SK-N-MC (cell line): ENCODE results near the gene DAD1.

Experiments used
- DNase-seq: peaks from one replicate; pipeline ENCODE4 v3.0.0-alpha.2; 2011; ENCODE audit warnings: low read depth, low spot score
- H3K27ac ChIP-seq: fragments of 200-600 bp; sonication (generic); 2 replicates; pipeline ENCODE4 v1.5.1; 2016; ENCODE audit warnings: mixed run types
- H3K36me3 ChIP-seq: fragments of 200-600 bp; sonication (generic); 2 replicates; pipeline ENCODE4 v1.6.1; 2017; ENCODE audit warnings: antibody characterized with exemption, low read length, mixed read lengths; ENCODE audit not compliant: insufficient read depth
- H3K4me3 ChIP-seq: fragments of 200-600 bp; sonication (generic); 2 replicates; pipeline ENCODE4 v1.5.1; 2016
- H3K9ac ChIP-seq: fragments of 200-600 bp; sonication (generic); 2 replicates; pipeline ENCODE4 v1.8.0; 2017; ENCODE audit warnings: mixed run types, mixed read lengths; ENCODE audit not compliant: insufficient read length
- H3K9me3 ChIP-seq: fragments of 200-600 bp; sonication (generic); 2 replicates; pipeline ENCODE4 v1.6.1; 2017; ENCODE audit warnings: low read depth, mild to moderate bottlenecking, antibody characterized with exemption, low read length, moderate library complexity, mixed read lengths
- EZH2 ChIP-seq: fragments of 200-600 bp; sonication (generic); IDR thresholded peaks from one replicate; pipeline ENCODE4 v1.6.1; 2017; ENCODE audit warnings: antibody characterized with exemption
- FOXP2 ChIP-seq: optimal IDR thresholded peaks from 2 replicates; pipeline ENCODE3; 2011; ENCODE audit warnings: mild to moderate bottlenecking, moderate library complexity; ENCODE audit not compliant: insufficient read depth; ENCODE audit errors: extremely low read length, control extremely low read depth
- POLR2AphosphoS5 ChIP-seq: IDR thresholded peaks from 2 replicates; pipeline ENCODE4 v1.6.1; 2012; ENCODE audit warnings: mild to moderate bottlenecking, low read depth, low read length, borderline replicate concordance

The DAD1 gene

DNA sequence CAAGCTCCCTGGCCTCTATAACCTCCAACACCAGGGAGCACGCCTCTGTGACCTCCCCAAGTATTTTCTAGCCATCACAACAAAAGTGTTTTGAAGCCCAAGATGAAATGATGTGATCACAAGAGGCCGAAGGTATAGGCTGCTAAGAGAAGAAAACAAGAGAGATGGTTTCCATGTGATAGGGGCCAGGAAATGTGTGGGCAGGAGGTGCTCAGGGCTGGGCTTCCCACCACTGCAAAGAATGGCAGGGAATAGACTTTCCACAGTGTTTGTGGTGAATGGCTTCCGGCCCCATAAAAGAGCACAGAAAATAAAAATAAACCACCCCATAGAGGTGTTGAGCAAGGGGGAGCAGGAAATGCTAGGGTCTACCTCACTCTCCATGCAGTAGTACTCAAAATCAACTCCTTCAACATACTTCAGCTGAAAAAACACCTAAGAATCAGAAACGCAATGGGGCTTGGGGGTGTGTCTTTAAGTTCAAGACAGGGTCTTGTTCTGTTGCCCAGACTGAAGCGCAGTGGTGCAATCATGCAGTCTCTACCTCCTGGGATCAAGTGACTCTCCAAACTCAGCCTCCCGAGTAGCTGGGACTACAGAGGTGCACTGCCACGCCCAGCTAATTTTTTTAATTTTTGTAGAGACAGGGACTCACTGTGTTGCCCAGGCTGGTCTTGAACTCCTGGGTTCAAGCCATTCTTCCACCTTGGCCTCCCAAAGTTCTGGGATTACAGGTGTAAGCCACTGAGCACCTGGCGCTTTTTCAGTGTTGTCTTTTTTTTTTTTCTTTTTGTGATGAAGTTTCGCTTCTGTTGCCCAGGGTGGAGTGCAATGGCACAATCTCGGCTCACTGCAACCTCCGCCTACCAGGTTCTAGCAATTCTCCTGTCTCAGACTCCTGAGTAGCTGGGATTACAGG lies 27.1 kb downstream of the DAD1 start:
- no peak for DNase-seq
- no peak overlapping the region for H3K27ac ChIP-seq
- H3K36me3 ChIP-seq, result peaks cover 43% of the 10 kb centered on the region
- peak overlapping the region; percentile 7 for H3K9ac ChIP-seq
- TF ChIP-seq EZH2 (no peak), FOXP2 (no peak), POLR2AphosphoS5 (peak; percentile 43; the same call in 1 of the 2 replicates)
- no peaks in the 10 kb centered on the region for H3K9me3 ChIP-seq
- no peak overlapping the region for H3K4me3 ChIP-seq

DNA sequence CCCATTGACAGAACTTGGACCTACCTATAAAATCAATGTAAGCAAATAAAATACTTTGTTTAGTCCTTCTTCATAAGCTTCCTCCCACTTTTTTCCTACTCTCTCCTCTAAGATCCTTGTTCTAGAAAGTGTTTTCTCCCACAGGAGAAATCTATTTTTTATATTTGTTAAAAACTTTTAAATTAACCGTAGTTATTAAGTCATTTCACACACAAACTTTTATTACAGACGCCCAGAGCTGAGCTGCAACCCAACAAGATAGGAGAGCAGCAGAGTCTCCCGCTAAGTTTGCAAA lies 27.7 kb downstream of the DAD1 start:
- Histone ChIP-seq H3K4me3 (peak overlapping the region; percentile 32), H3K9ac (peak overlapping the region; percentile 7), H3K27ac (peak overlapping the region; percentile 30; the same call in 1 of the 2 replicates), H3K36me3 (peaks cover 38% of the 10 kb centered on the region), H3K9me3 (no peaks in the 10 kb centered on the region)
- DNase-seq, result no peak
- TF ChIP-seq POLR2AphosphoS5 (no peak), EZH2 (no peak), FOXP2 (no peak)

DNA sequence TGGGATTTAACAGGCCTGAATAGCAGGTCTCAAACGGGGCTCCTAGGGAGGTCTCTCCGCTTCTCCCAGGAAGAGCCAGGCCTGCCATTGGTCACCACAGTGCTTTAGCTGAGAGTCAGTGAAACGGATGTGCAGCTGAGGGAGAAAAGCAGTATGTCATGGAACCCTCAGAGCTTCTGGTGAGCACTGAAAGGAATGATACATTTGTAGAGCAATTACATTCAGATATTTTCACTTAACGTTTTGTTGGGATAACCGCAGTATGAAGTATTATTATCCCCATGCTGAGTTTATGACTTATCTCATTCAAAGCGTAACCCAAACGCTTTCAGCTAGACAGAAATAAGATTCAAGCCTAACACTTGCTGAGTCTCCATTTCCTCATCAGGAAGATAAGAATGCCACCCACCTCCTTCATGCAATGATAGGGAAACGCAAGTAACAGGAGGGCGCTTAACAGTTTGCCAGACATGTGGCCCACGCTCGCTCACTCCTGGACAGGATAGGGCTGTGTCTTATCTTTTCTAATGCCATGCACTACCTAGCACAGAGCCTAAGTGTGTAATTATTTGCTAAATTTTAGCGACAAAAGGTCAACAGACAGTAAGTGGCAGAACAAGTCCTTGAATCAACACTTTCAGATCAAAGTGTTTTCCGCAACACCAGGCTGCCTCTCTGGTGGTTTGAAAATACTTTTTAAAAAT lies 28.2 kb downstream of the DAD1 start:
- peak; percentile 74 for DNase-seq
- TF ChIP-seq POLR2AphosphoS5, result peak; percentile 67
- TF ChIP-seq FOXP2, result no peak
- no peak for TF ChIP-seq EZH2

DNA sequence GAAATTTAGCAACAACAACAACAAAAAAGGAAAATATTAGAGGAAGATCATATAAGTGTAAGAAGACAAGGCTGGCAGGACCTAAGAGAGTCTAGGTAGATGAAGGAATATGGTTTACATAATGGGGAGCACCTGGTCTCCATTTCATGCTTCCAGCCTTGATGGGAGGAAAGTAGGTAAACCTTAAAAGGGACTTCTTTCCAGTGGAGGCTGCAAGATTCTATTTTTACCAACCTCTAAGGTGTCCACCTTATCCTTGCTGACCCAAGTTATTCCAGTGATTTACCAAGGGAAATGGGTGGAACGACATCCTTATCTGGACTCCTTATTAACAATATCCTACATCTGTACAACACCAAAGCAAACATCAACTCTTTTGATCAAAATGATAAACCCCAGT lies 30.0 kb downstream of the DAD1 start:
- no peak overlapping the region for H3K4me3 ChIP-seq
- TF ChIP-seq EZH2 (no peak), FOXP2 (no peak), POLR2AphosphoS5 (no peak)
- peaks cover 16% of the 10 kb centered on the region for H3K36me3 ChIP-seq
- no peak for DNase-seq
- no peak overlapping the region for H3K27ac ChIP-seq
- H3K9me3 ChIP-seq, result no peaks in the 10 kb centered on the region
- H3K9ac ChIP-seq, result no peak overlapping the region

More for the DNA sequence above, 28.2 kb downstream of the DAD1 start:
- peaks cover 33% of the 10 kb centered on the region for H3K36me3 ChIP-seq
- peak overlapping the region; percentile 32 for H3K4me3 ChIP-seq
- peak overlapping the region; percentile 7 for H3K9ac ChIP-seq
- peak overlapping the region; percentile 30 for H3K27ac ChIP-seq
- H3K9me3 ChIP-seq, result no peaks in the 10 kb centered on the region

DNA sequence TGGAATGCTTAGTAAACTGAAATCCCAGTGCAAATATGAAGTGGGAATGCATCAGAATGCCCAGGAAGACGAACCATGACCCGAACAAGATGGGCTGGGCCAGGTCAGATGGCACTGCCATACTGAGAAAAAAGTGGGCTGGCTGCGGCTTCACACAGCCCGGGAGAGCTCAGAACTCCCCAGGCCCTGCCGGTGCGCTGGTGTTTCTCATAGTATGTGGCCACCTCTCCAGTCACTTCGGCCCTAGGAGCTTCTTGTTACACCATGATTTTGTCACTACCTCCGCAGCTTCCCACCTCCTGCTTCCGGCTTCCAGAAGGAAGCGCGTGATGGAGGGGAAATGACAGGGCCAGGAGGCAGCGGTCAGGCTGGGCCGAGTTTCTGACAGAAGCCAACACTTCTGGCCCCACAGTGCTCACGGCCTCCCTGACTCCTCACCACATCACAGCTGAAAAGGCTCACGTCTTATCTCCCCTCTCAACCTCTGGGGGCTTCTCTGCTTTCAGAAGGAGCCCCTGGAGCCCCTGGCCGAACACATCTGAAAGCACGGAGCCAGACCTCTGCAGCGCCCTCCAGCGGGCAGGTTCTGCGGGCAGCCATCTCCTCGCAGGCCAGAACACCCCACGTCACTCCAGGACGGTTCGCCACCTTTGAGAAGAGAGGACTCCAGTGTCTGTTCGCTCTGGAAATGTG lies 30.7 kb downstream of the DAD1 start:
- Histone ChIP-seq H3K27ac (no peak overlapping the region), H3K9ac (no peak overlapping the region), H3K4me3 (no peak overlapping the region), H3K9me3 (no peaks in the 10 kb centered on the region), H3K36me3 (peaks cover 9% of the 10 kb centered on the region)
- DNase-seq, result no peak
- TF ChIP-seq POLR2AphosphoS5 (no peak), FOXP2 (no peak), EZH2 (no peak)

DNA sequence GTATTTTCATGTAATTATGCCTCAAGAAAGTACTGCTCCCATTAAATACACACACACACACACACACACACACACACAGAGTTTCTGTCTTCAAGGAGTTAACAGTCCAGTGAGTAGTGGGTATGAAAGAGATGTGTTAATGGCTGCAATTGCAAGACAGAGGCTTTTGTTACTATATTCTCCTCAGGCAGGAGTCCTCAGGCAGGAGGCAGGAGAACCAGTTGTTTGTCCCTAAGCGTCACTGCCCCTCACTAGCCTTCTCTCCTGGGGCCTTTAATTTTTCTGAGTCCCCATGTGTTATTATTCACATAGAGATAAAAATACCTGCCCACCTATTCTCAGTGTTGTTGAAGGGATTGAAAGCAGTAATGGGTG lies 31.2 kb downstream of the DAD1 start:
- Histone ChIP-seq H3K9me3 (no peaks in the 10 kb centered on the region), H3K4me3 (no peak overlapping the region), H3K9ac (no peak overlapping the region), H3K36me3 (peaks cover 4% of the 10 kb centered on the region), H3K27ac (no peak overlapping the region)
- no peak for TF ChIP-seq POLR2AphosphoS5
- TF ChIP-seq EZH2, result no peak
- no peak for TF ChIP-seq FOXP2
- no peak for DNase-seq

DNA sequence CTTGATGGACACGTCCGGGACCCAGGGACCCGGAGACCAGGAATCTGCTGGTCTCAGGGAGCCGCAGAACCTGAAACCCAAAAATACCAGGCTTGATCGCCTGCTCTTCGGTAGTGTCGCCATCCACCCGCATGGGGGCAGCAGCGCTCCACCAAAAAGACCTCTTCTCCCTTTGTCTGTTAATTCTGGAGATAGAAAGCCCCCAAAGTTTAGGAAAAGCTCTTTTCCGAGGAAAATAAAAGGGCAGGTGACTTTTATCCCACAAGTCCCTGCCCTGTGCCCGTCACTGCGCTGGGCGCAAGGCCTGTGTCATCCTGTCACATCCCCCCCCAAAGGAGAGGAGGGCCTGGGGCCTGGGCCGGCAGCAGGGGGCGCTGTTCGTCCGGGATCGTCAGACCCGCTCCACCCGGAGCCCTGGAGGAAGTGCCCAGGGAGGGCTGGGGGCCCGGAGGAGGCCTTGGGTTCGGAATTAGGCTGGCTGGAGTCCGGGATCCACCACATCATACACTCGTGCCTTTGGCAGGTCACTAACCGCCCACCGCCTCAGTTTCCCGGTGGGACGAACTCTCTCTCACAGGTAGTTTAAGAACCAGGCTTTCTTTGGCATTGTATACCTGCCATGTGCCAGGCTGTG lies 31.9 kb downstream of the DAD1 start:
- peak overlapping the region; percentile 3 for H3K9ac ChIP-seq
- no peak overlapping the region for H3K27ac ChIP-seq
- TF ChIP-seq POLR2AphosphoS5 (no peak), EZH2 (no peak), FOXP2 (no peak)
- H3K4me3 ChIP-seq, result peak overlapping the region; percentile 69
- no peaks in the 10 kb centered on the region for H3K9me3 ChIP-seq
- no peak for DNase-seq
- H3K36me3 ChIP-seq, result no peaks in the 10 kb centered on the region
